ENCODE results near the gene PASK. TPM values are rescaled to one million over a fixed set of nuclear protein-coding genes. Genes with fewer than 3 reads are reported as not detected.

The PASK gene
- total and polyA plus RNA-seq, 2 donors from 2014 or later, result 3.1 to 26.0 TPM

GRCh38 chr2:241159116-241159515 lies 9.8 kb upstream of the PASK start:
- Histone ChIP-seq H3K36me3 (ENCODE audit: control insufficient read depth in 2 of 3, insufficient read depth in 3 of 3, low read length in 3 of 3) (peaks cover 0 to 28% (median 27%) of the 10 kb centered on the region in 3 donors), H3K4me1 (ENCODE audit: control insufficient read depth in 2 of 3, insufficient read depth in 2 of 3, low read depth in 1 of 3, low read length in 3 of 3) (peaks cover 0 to 4% (median 0%) of the 10 kb centered on the region in 3 donors), H3K27me3 (ENCODE audit: control insufficient read depth, insufficient read depth, low read length) (no peaks in the 10 kb centered on the region), H3K9ac (ENCODE audit: low read length in 3 of 3) (no peak overlapping the region), H3K9me3 (ENCODE audit: control insufficient read depth in 2 of 3, insufficient read depth in 1 of 3, low read length in 3 of 3) (no peaks in the 10 kb centered on the region), H3K27ac (ENCODE audit: low read depth in 2 of 2, low read length in 2 of 2) (no peak overlapping the region), H3K4me3 (ENCODE audit: low read length in 3 of 3) (no peak overlapping the region)
- TF ChIP-seq CTCF (IDR thresholded peaks at IDR 0.05; ENCODE audit: borderline replicate concordance, extremely low read depth, insufficient read depth), result no peak
- intact Hi-C loops (cut with DNase I), result no loop called here
- FAIRE-seq (no peak), DNase-seq (no peak)

- DNase-seq (no peak), FAIRE-seq (no peak)
- Histone ChIP-seq H3K27me3 (ENCODE audit: control insufficient read depth, insufficient read depth, low read length) (no peaks in the 10 kb centered on the region), H3K27ac (ENCODE audit: low read depth in 2 of 2, low read length in 2 of 2) (no peak overlapping the region), H3K4me3 (ENCODE audit: low read length in 3 of 3) (no peak overlapping the region), H3K9ac (ENCODE audit: low read length in 3 of 3) (no peak overlapping the region), H3K36me3 (ENCODE audit: control insufficient read depth in 2 of 3, insufficient read depth in 3 of 3, low read length in 3 of 3) (peaks cover 0 to 23% (median 23%) of the 10 kb centered on the region in 3 donors), H3K9me3 (ENCODE audit: control insufficient read depth in 2 of 3, insufficient read depth in 1 of 3, low read length in 3 of 3) (no peaks in the 10 kb centered on the region), H3K4me1 (ENCODE audit: control insufficient read depth in 2 of 3, insufficient read depth in 2 of 3, low read depth in 1 of 3, low read length in 3 of 3) (peaks cover 0 to 4% (median 0%) of the 10 kb centered on the region in 3 donors)
- TF ChIP-seq CTCF (IDR thresholded peaks at IDR 0.05; ENCODE audit: borderline replicate concordance, extremely low read depth, insufficient read depth), result no peak
- intact Hi-C loops (cut with DNase I), result no loop called here
These were observed 9.3 kb upstream of the PASK start for GRCh38 chr2:241158546-241158900.

- no peak overlapping the region for H3K9ac ChIP-seq (ENCODE audit: low read length in 3 of 3)
- no peak overlapping the region for H3K27ac ChIP-seq (ENCODE audit: low read depth in 2 of 2, low read length in 2 of 2)
- H3K4me3 ChIP-seq (ENCODE audit: low read length in 3 of 3), result no peak overlapping the region
- TF ChIP-seq CTCF (IDR thresholded peaks at IDR 0.05; ENCODE audit: borderline replicate concordance, extremely low read depth, insufficient read depth), result no peak
- H3K4me1 ChIP-seq (ENCODE audit: control insufficient read depth in 2 of 3, insufficient read depth in 2 of 3, low read depth in 1 of 3, low read length in 3 of 3), result peaks cover 0 to 4% (median 0%) of the 10 kb centered on the region in 3 donors
- H3K36me3 ChIP-seq (ENCODE audit: control insufficient read depth in 2 of 3, insufficient read depth in 3 of 3, low read length in 3 of 3), result peaks cover 0 to 23% (median 20%) of the 10 kb centered on the region in 3 donors
- DNase-seq (no peak), FAIRE-seq (no peak)
- H3K27me3 ChIP-seq (ENCODE audit: control insufficient read depth, insufficient read depth, low read length), result no peaks in the 10 kb centered on the region
- no peaks in the 10 kb centered on the region for H3K9me3 ChIP-seq (ENCODE audit: control insufficient read depth in 2 of 3, insufficient read depth in 1 of 3, low read length in 3 of 3)
- intact Hi-C loops (cut with DNase I), result no loop called here
These were observed 8.7 kb upstream of the PASK start for GRCh38 chr2:241157841-241158545.

Data from kidney (tissue), 14 donors.